Kidney (tissue), 14 donors: ENCODE measurements around the gene CCDC9B. TPM values are rescaled to one million over a fixed set of nuclear protein-coding genes. Genes with fewer than 3 reads are reported as not detected.

Experiments used
- DNase-seq, 5 donors: peaks; one replicate each; pipeline ENCODE4 v3.0.0-alpha.2; 2013 to 2020
- FAIRE-seq: peaks from 2 replicates; lab custom pipeline; 2012; peaks lifted over from hg19 to GRCh38; lab: Jason Lieb, UNC
- H3K27ac ChIP-seq, 2 donors: one replicate each; pipeline ENCODE4 v1.7.0; 2013; ENCODE audit warnings: low read depth in 2 of 2, low read length in 2 of 2, inconsistent platforms in 1 of 2
- H3K27me3 ChIP-seq: one replicate; pipeline ENCODE4 v1.7.1; 2013; ENCODE audit warnings: low read length, inconsistent platforms; ENCODE audit not compliant: control insufficient read depth, insufficient read depth
- H3K36me3 ChIP-seq, 3 donors: one replicate each; pipeline versions ENCODE4 v1.7.0 to v1.7.1; 2013; ENCODE audit warnings: low read length in 3 of 3, control low read depth in 1 of 3, inconsistent platforms in 1 of 3; ENCODE audit not compliant: insufficient read depth in 3 of 3, control insufficient read depth in 2 of 3
- H3K4me1 ChIP-seq, 3 donors: one replicate each; pipeline versions ENCODE4 v1.7.0 to v1.7.1; 2013; ENCODE audit warnings: low read length in 3 of 3, inconsistent platforms in 1 of 3, low read depth in 1 of 3; ENCODE audit not compliant: control insufficient read depth in 2 of 3, insufficient read depth in 2 of 3
- H3K4me3 ChIP-seq, 3 donors: one replicate each; pipeline versions ENCODE4 v1.7.0 to v1.8.1; 2013; ENCODE audit warnings: low read length in 3 of 3, control low read depth in 1 of 3, inconsistent platforms in 1 of 3
- H3K9ac ChIP-seq, 3 donors: one replicate each; pipeline versions ENCODE4 v1.7.0 to v1.7.1; 2013; ENCODE audit warnings: low read length in 3 of 3, control low read depth in 1 of 3, inconsistent platforms in 1 of 3
- H3K9me3 ChIP-seq, 3 donors: one replicate each; pipeline versions ENCODE4 v1.7.0 to v1.7.1; 2013; ENCODE audit warnings: low read length in 3 of 3, control low read depth in 1 of 3, inconsistent platforms in 1 of 3; ENCODE audit not compliant: control insufficient read depth in 2 of 3, insufficient read depth in 1 of 3
- intact Hi-C: fragments of 100-400 bp; cut with DNase I; formaldehyde crosslinking; loops from one replicate; pipeline ENCODE4 v1.11.1; 2022
- polyA plus RNA-seq: library from polyadenylated mRNA; stranded (reverse); fragments of 350-450 nt; fragmentation: Illumina TruSeq; extraction: RNeasy Lipid Tissue Mini Kit (QIAGEN cat#74804); gene quantifications from one replicate; pipeline ENCODE4 v1.2.3, GENCODE V29; 2014; ENCODE audit warnings: low read depth, low replicate concordance; ENCODE audit not compliant: insufficient read depth
- total RNA-seq: library from RNA; stranded (reverse); fragmentation: NEBNext Ultra II Directional; extraction: Animal tissue kit (Norgen Biotek cat#: 25700); gene quantifications from one replicate; pipeline ENCODE4 v1.2.1, GENCODE V29; 2021
- TF ChIP-seq, protein P1 (sequence below): IDR thresholded peaks from 3 replicates; pipeline ENCODE4 v1.5.1; 2012; ENCODE audit warnings: mild to moderate bottlenecking, moderate library complexity, borderline replicate concordance; ENCODE audit not compliant: insufficient read depth; ENCODE audit errors: extremely low read depth
- donor health status: control.
- donor health status: control.
- donor health status: control.
- donor health status: control.
- donor health status: control.
- donor health status: DM: yes; HTN: yes; CAD: no.
- donor health status: Normal renal cell carcinoma (clear cell type).

Gene CCDC9B
- total and polyA plus RNA-seq, 2 donors from 2014 or later, result 4.7 to 60.0 TPM

DNA sequence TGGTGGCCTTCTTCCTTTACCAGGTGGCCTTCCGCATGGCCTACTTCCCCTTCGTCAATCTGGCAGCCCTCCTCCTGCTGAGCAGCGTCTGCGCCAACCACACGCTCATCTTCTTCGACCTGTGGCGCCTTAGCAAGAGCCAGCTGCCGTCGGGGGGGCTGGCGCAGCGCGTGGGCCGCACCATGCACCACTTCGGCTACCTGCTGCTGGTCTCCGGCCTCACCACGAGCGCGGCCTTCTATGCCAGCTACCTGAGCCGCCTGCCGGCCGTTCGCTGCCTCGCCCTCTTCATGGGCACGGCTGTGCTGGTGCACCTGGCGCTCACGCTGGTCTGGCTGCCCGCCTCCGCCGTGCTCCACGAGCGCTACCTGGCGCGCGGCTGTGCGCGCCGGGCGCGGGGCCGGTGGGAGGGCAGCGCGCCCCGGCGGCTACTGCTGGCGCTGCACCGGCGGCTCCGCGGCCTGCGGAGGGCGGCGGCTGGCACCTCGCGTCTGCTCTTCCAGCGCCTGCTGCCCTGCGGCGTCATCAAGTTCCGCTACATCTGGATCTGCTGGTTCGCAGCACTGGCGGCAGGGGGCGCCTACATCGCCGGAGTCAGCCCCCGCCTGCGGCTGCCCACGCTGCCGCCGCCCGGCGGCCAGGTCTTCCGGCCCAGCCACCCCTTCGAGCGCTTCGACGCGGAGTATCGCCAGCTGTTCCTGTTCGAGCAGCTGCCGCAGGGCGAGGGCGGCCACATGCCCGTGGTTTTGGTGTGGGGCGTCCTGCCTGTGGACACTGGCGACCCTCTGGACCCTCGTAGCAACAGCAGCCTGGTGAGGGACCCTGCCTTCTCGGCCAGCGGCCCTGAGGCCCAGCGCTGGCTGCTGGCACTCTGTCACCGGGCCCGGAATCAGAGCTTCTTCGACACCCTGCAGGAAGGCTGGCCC is 27.2 kb upstream of the CCDC9B start:
- intact Hi-C loops, result no loop called here
- FAIRE-seq, result no peak
- H3K27me3 ChIP-seq, result no peaks in the 10 kb centered on the region
- DNase-seq, result peak; percentile 91 to 95 (median 94)
- no peak overlapping the region for H3K27ac ChIP-seq
- TF ChIP-seq, protein P1, sequence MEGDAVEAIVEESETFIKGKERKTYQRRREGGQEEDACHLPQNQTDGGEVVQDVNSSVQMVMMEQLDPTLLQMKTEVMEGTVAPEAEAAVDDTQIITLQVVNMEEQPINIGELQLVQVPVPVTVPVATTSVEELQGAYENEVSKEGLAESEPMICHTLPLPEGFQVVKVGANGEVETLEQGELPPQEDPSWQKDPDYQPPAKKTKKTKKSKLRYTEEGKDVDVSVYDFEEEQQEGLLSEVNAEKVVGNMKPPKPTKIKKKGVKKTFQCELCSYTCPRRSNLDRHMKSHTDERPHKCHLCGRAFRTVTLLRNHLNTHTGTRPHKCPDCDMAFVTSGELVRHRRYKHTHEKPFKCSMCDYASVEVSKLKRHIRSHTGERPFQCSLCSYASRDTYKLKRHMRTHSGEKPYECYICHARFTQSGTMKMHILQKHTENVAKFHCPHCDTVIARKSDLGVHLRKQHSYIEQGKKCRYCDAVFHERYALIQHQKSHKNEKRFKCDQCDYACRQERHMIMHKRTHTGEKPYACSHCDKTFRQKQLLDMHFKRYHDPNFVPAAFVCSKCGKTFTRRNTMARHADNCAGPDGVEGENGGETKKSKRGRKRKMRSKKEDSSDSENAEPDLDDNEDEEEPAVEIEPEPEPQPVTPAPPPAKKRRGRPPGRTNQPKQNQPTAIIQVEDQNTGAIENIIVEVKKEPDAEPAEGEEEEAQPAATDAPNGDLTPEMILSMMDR, result peak; percentile 81
- peaks cover 0 to 4% (median 0%) of the 10 kb centered on the region in 3 donors for H3K4me1 ChIP-seq
- H3K9me3 ChIP-seq, result no peaks in the 10 kb centered on the region
- H3K9ac ChIP-seq, result peak overlapping the region in 1 of 3 donors; percentile 34
- H3K36me3 ChIP-seq, result no peaks in the 10 kb centered on the region
- H3K4me3 ChIP-seq, result peak overlapping the region in 1 of 3 donors; percentile 29

DNA sequence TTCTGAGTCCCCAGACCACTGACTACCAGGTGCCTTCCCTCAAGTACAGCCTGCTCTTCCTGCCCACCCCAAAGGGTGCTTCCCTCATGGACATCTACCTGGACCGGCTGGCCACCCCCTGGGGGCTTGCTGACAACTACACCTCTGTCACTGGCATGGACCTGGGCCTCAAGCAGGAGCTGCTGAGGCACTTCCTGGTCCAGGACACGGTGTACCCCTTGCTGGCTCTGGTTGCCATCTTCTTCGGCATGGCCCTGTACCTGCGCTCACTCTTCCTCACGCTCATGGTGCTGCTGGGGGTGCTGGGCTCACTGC is 26.6 kb upstream of the CCDC9B start:
- H3K4me3 ChIP-seq, result peak overlapping the region in 1 of 3 donors; percentile 29
- no peaks in the 10 kb centered on the region for H3K36me3 ChIP-seq
- H3K27me3 ChIP-seq, result no peaks in the 10 kb centered on the region
- intact Hi-C loops, result no loop called here
- no peak overlapping the region for H3K27ac ChIP-seq
- peaks cover 0 to 4% (median 0%) of the 10 kb centered on the region in 3 donors for H3K4me1 ChIP-seq
- no peak for FAIRE-seq
- TF ChIP-seq, protein P1, result no peak
- peak overlapping the region in 1 of 3 donors; percentile 34 for H3K9ac ChIP-seq
- H3K9me3 ChIP-seq, result no peaks in the 10 kb centered on the region
- DNase-seq, result no peak

DNA sequence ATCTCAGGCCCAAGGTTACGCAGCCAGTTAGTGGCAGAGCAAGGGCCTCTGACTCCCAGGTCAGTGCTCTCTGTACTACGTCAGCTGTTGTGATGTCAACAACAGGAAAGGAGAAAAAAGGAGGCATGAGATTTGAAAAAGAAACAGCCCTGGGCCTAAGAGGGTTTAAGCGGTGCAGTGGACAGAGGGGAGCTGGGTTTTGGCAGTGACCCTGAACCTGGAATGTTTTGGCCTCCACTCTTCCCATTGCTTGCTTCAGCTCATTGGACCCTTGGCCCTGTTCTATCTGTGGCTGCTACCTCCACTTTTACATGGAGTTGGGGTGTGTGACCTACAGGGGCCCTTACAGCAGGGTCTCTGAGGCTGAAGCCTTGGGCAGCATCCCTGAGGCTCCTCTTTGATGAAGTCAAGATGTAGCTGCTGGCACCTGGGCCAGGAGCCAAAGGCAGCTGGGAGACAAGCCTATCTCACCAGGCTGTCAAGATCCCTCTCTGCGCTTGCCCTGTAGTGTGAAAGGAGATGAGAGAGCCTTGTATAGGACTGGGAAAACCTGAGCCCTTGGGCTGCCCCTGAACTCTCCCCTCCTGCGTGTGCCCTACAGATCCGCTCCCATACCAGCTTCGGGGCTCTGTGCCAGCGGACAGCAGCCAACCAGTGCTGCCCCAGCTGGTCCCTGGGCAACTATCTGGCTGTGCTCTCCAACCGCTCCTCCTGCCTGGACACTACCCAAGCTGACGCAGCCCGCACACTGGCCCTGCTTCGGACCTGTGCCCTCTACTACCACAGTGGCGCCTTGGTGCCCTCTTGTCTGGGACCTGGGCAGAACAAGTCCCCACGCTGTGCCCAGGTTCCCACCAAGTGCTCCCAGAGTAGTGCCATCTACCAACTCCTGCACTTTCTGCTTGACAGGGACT is 26.0 kb upstream of the CCDC9B start:
- TF ChIP-seq, protein P1, result no peak
- H3K9me3 ChIP-seq, result no peaks in the 10 kb centered on the region
- DNase-seq (peak in 1 of 5 donors; percentile 34), FAIRE-seq (no peak)
- no peak overlapping the region for H3K4me3 ChIP-seq
- H3K27me3 ChIP-seq, result no peaks in the 10 kb centered on the region
- no peak overlapping the region for H3K9ac ChIP-seq
- intact Hi-C loops, result no loop called here
- H3K36me3 ChIP-seq, result no peaks in the 10 kb centered on the region
- H3K4me1 ChIP-seq, result peaks cover 0 to 4% (median 0%) of the 10 kb centered on the region in 3 donors
- H3K27ac ChIP-seq, result no peak overlapping the region
